DMS153 (cell line): Measurements from ENCODE around the gene CHCHD6.
"Not testable (repeated sequence)": the region's sequence is repeated elsewhere in the genome, so short reads cannot be mapped to it uniquely, and the experiment has no call there.

Source experiments
- DNase-seq: peaks from one replicate; lab custom pipeline; 2025; lab: John Stamatoyannopoulos, UW

The CHCHD6 gene

GRCh38 chr3:126766653-126767052 is 62.6 kb downstream of the CHCHD6 start:
- no peak for DNase-seq

DNA sequence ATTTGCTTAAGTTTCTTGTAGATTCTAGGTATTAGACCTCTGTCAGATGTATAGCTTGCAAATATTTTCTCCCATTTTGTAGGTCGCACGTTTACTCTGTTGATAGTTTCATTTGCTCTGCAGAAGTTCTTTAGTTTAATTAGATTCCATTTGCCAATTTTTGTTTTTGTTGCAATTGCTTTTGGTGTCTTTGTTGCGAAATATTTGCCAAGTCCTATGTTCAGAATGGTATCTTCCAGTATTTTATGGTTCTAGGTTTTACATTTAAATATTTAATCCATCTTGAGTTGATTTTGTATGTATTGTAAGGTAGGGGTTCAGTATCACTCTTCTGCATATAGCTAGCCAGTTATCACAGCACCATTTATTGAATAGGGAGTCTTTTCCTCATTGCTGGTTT is 64.9 kb downstream of the CHCHD6 start:
- DNase-seq = no peak

GRCh38 chr3:126770096-126770495 is 66.1 kb downstream of the CHCHD6 start:
- DNase-seq = no peak

DNA sequence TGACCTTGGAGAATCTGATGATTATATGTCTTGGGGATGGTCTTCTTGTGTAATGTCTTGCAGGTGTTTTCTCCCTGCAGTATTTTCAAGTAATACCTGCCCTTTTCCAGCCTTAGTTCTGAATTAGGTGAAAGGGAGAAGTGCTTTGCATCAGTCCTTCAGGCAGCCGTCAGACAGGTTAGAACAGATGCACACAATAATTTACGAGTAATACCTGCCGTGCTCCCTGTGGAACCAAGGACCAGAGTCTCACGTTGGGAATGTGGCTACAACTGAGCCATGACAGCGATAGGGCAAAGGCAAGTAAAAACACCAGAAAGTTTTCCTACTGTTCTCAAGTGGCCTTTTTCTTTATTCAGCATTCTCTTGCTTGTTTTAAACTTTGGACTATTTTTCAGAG is 69.1 kb downstream of the CHCHD6 start:
- no peak for DNase-seq

DNA sequence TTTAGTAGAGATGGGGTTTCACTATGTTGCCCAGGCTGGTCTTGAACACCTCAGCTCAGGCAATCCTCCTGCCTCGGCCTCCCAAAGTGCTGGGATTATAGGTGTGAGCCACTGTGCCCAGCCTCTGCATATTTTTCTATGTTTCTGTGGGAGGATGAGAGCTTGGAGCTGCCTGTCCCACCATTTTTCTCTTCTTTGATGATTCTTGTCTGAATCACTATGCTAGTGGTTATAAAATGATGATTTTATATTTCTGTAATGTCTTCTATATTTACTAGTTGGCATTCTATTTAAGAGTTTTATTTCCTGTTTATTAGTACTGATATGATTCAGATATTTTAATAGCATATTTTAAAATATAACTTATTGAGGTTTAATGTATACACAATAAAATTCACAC is 69.7 kb downstream of the CHCHD6 start:
- no peak for DNase-seq

GRCh38 chr3:126777366-126777765 is 73.3 kb downstream of the CHCHD6 start:
- DNase-seq = no peak

GRCh38 chr3:126780666-126781065 is 76.6 kb downstream of the CHCHD6 start:
- DNase-seq = no peak

- DNase-seq = no peak
Measured at GRCh38 chr3:126781406-126781805, 77.4 kb downstream of the CHCHD6 start.

DNA sequence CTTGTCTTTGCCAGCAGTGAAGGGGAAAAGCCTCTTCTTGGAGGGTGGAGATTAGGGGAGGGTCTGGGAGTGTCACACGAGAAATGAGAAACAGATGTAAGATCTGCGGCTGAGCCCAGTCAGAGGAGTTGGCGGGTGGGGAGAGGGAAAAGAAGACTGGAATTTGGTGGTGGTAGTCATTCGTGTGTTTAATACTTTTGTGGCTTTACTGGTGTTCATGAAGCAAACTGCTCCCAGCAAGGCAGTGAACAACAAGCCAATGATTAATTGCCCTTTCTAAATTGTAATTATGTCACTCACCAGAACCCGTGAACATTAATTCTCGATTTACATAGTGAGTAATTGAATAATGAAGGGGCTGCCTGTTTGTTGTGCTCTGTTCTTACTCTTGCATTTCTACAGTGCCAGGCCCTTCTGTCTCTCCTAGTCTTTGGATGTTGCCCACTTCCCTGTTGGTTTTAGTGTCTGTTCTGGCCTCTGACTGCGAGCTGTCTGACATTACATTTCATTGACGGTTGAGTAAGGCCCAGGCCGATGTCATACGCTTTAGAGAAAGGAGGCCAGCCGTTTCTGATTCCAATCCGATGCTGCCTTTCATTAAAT is 78.0 kb downstream of the CHCHD6 start:
- no peak for DNase-seq

DNA sequence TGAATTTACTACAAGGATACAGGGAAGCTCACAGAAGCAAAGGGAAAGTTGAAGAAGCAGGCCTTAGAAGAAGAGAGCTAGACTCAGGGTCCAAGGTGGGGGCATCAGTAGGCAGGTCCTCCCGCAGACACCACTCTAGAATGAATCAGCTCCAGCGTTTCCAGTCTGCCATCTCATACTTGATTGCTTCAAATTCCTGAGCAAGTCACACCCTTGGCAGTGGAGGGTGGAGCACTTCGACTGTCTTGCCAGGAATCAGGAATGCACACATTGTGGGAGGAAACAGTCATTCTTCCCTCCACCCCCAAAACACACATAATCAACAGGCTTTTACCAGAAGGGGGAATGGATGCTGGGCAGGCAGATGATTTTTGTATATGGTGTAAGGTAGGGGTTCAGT is 78.5 kb downstream of the CHCHD6 start:
- DNase-seq = no peak

GRCh38 chr3:126784254-126784653 is 80.2 kb downstream of the CHCHD6 start:
- DNase-seq = no peak

DNA sequence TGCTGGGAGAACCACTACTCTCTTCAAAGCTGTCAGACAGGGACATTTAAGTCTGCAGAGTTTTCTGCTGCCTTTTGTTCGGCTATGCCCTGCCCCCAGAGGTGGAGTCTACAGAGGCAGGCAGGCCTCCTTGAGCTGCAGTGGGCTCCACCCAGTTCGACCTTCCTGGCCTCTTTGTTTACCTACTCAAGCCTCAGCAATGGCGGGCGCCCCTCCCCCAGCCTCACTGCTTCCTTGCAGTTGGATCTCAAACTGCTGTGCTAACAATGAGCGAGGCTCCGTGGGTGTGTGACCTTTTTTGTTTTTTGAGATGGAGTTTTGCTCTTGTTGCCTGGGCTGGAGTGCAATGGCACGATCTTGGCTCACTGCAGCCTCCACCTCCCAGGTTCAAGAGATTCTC is 87.3 kb downstream of the CHCHD6 start:
- DNase-seq = not testable (repeated sequence)

DNA sequence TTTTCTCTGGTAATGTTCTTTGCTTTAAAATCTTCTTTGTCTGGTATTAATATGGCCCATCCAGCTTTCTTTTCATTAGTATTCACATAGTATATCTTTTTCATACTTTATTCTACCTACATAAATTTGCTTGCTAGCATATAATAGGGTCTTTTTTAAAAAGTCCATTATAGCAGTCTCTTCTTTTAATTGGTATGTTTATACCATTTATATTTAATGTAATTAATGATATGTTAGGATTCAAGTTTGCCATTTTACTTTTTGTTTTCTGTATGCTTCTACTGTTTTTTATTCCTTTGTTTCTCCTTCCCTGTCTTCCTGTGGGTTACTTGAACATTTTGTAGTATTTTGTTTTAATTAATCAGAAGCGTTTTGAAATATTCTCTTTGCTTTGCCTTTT is 89.0 kb downstream of the CHCHD6 start:
- DNase-seq = no peak

DNA sequence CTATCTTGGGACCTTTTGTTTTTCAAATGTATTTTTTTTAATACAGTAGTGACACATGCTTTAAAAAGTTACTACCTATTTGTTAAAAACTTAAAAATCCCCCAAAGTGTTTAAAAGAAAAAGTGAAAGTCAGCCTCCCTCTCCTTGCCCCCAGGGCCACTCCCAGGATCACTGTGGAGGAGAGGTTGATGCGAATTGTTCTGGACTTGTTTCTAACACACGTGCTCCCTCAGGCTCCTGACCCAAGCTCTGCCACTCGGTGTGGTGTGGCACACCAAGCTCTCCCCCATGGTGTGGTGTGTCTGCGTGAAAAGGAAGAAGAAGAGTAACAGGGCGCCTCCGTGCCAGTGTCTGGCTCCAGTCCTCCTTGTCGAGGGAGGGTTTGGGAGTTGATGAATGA is 93.5 kb downstream of the CHCHD6 start:
- no peak for DNase-seq

DNA sequence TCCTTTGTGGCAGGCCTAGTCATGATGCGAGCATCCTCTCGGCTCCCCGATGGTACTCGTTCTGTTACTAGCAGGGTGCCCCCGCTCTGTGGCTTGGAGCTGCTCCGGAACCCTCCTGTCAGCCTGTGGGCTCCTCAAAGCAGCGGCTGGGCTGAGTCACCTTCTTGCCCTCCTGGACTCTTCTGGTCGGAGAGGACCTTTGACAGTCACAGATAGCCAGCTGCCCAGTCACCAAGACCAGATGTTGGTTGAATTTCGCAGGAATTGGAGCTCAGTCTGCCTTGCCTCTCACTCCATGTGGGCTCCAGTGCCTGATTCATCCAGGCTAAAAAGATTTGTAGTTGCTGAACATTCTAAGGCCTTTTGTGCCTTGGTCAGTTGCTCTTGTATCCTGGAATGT is 94.5 kb downstream of the CHCHD6 start:
- DNase-seq = no peak

DNA sequence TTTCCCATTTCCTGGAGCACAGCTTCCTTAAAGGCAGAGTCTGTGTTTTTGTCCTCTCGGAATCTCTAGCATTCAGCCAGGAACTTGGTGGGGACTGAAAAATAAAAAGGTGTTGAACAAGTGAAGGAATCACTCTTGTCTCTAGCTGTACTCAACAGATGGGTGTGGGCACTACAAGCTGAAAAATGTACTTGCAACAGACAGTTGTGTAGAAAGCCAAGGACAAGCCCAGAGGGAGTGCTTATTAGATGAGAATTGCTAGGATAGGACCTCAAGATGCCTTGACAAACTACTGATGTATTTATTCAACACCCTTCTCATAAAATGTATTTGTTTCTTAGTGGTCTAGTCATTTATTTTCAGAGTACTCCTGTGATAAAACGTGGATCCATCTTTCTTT is 95.1 kb downstream of the CHCHD6 start:
- DNase-seq = no peak

- not testable (repeated sequence) for DNase-seq
Measured at GRCh38 chr3:126801312-126801711, 97.3 kb downstream of the CHCHD6 start.

DNA sequence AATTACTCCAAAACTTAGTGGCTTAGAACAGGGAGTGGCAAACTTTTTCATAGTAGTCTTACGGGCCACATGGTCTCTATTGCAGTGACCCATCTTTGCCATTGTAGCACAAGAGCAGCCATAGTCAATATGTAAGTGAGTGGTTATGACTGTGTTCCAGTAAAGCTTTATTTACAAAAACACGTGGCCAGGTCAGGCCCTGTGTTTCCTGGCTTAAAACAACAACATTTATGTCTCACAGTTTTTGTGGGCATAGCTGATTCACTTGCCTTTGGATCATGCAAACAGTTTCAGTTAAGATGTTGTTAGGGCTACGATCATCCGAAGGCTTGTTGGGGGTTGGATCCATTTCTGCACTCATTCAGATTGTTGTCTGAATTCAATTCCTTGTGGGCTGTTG is 103.8 kb downstream of the CHCHD6 start:
- no peak for DNase-seq

DNA sequence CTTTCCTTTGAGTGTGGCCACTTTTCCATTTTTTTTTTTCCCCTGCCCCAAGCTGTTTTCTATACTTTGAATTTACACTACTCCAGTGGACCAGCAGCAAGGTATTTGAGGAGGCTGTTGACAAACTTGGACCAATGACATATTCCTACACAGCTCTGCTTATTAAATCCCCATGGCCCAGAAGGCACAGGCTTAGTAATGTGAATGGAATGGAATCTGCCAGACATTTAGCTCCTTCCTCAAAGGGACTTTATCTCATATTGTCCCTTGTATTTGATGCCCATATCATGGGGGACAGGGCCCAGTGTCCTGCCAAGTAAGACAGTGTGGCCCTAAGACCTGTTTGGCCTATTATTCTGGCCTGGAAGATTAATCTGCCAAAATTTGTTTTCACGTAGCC is 107.5 kb downstream of the CHCHD6 start:
- no peak for DNase-seq

DNA sequence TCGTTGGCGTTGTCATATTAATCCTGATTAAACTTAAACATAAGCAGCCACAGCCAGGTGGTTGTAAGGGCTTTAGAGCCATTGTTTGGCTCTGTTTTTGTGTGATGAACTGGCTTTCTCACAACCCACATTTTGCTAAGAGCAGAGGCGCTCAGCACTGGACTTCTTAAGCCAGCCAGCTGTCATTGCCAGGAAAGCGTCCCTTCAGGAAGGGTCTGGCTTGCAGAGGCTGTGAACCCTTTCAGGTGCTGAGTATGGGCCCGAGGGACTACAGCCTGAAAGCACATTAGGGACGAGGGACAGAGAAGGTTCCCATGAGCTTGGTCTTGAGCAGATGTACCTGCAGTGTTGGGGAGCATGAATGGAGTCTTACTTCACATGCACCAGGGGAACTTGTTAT is 112.3 kb downstream of the CHCHD6 start:
- DNase-seq = no peak

- DNase-seq = no peak
Measured at GRCh38 chr3:126816986-126817777, 113.1 kb downstream of the CHCHD6 start.

DNA sequence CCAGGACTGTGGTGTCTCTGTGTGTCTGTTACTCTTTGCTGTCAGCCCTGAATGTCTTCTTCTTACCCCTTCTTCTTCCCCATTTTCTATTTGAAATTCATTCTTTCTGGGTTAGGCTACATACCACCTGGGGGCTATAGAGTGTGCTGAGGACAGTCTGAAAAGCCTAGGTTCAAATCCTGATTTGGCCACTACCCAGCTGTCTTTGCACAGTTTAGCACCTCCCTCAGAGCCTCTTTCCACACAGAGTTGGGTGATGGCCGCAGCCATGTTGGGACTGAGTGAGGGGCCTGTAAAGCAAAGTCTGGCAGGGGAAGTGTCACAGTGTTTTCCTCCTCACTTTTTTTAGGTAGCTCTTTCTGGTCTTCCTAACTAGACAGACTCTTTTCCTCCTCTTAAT is 113.7 kb downstream of the CHCHD6 start:
- DNase-seq = no peak

GRCh38 chr3:126818400-126819095 is 114.5 kb downstream of the CHCHD6 start:
- no peak for DNase-seq
